Testis (tissue), 2 donors: ENCODE data around the gene SLC4A11.

Experiments
- CTCF ChIP-seq, 3 experiments: fragments of 450-650 bp in 2 of 3; fragments of 200-600 bp in 1 of 3; sonication (generic) in 1 of 3; IDR thresholded peaks; one replicate each; pipeline ENCODE4 v1.5.1; 2016 to 2019; ENCODE audit warnings: antibody characterized with exemption in 3 of 3, mild to moderate bottlenecking in 2 of 3, moderate library complexity in 1 of 3
- POLR2A ChIP-seq: fragments of 450-650 bp; IDR thresholded peaks from one replicate; pipeline ENCODE4 v1.6.1; 2017; ENCODE audit warnings: antibody characterized with exemption, mild to moderate bottlenecking, moderate library complexity

DNA sequence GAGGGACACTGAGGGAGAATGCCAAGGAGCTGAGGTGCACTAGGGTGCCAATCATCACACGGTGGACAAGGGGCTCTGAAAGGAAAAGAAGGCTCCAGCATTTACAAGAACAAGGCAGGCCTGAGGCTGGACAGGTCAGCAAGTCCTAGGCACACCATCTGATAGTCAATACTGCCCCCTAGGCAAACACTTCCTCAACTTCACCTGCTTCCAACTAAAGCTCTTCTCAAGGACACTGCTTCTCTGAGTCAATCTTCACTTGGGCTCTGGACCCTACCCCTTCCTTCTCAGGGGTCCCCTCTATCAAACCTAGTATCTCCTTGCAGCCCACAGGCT, 37.7 kb upstream of the SLC4A11 start:
- no peak for TF ChIP-seq CTCF (IDR thresholded peaks at IDR 0.05)
- TF ChIP-seq POLR2A, result no peak
